HT-29 (cell line): ENCODE results near the gene DLGAP4. TPM values are rescaled to one million over a fixed set of nuclear protein-coding genes. Genes with fewer than 3 reads are reported as not detected.
"Not testable (repeated sequence)": the region's sequence is repeated elsewhere in the genome, so short reads cannot be mapped to it uniquely, and the experiment has no call there.

Source experiments
- DNase-seq: peaks from one replicate; pipeline ENCODE4 v3.0.0-alpha.2; 2015; ENCODE audit warnings: low spot score
- total RNA-seq: library from RNA; depleted of rRNA; stranded (reverse); fragments of >200 nt; shearing (Covaris generic); gene quantifications from 2 replicates; pipeline ENCODE4 v1.2.3, GENCODE V29; 2014

The DLGAP4 gene
- total RNA-seq, 1 experiment from 2014 or later, result 37.0 TPM

DNA sequence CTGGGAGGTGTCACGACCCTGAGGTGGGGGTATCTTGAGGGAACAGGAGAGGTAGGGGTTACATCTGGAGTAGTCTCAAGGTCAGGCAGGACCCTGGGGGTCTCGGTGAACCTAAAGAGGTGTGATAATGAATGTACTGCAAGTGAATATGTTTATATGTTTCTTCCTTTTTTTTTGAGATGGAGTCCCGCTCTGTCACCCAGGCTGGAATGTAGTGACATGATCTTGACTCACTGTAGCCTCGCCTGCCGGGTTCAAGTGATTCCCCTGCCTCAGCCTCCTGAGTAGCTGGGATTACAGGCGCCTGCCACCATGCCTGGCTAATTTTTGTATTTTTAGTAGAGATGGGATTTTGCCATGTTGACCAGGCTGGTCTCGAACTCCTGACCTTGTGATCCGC lies 168.9 kb downstream of the DLGAP4 start:
- not testable (repeated sequence) for DNase-seq

DNA sequence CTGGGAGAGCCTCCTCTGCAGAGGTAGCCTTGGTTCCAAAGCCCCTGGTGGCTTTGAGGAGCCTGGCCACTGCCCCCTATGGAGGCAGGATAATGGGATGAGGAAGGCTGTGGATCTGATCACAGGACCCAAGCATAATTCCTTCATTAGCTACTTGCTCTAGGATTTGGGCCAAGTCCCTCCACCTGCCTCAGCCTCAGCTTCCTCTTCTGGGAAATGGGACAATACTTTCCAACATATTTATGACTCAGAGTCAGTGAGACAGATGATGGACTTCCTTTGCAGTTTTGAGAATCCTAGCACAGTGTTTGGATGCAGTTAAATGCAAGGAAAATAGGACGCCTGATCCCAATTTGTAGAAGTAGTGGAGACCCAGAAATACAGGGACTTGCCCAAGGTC lies 171.3 kb downstream of the DLGAP4 start:
- DNase-seq, result no peak

DNA sequence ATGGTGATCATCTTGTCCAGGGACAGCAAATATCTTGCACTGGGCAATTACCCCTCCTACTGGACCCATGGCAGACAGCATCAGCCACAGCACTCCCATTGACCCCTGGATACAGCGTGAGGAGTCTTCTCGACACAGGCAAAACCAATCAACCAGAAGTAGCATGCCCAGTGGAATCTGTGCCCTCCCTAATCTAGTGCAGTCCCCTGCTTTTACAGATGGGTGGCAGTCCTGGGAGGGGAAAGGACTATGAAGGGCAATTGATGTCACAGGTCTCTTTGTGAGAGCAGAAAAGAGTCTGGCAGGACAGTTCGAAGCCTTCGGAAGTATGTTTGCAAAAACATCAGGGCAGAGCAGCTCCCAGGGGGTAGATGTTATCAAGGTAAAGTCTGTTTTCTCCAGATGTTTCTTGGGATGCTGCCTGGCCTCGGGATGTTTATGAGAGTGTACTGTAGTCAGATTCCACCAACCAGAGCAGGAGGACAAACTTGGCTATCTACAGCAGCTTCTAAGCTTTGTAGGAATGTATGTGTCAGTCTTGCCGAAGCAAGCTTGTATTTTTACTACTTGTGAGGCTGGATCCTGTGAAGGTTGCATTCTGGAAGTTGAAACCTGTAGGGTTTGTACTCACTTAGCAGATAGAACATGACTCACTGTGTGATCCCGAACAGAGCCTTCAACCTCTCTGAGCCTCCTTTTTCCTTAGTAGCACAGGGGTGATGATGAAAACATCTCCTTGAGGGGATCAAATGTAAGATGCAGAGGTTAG lies 172.2 kb downstream of the DLGAP4 start:
- no peak for DNase-seq

DNA sequence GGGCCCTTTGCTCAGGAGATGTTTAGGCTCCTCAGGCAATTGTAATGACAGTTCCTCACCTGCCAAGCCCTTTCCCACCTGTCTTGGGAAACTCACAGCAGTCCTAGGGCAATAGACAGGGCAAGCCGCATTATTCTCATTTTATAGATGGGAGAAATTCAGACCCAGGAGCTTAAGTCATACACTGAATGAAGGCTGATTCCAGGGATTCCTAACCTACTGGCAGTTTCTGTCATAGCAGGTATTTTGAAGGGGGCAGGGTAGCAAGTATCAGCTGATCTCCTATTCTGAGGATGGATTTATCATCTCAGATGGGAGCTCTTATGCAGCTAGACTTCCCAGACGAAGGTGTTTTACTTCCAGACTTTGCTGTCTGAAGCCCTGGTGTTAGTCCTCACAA lies 173.8 kb downstream of the DLGAP4 start:
- DNase-seq, result no peak

DNA sequence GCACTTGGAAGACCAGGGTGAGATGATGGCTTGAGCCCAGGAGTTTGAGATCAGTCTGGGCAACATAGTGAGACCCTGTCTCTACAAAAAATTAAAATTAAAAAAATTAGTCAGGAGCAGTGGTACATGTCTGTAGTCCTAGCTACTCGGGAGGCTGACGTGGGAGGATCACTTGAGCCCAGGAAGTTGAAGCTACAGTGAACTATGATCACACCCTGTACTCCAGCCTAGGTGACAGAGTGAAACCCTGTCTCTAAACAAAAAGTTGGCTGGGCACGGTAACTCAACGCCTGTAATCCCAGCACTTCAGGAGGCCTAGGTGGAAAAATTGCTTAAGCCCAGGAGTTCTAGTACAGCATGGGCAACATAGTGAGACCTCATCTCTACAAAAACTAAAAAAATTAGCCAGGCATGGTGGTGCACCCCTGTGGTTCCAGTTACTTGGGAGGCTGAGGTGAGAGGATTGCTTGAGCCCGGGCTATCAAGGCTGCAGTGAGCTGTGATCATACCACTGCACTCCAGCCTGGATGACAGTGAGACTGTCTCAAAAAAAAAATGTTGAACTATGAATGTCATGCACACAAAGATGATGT lies 174.4 kb downstream of the DLGAP4 start:
- no peak for DNase-seq

DNA sequence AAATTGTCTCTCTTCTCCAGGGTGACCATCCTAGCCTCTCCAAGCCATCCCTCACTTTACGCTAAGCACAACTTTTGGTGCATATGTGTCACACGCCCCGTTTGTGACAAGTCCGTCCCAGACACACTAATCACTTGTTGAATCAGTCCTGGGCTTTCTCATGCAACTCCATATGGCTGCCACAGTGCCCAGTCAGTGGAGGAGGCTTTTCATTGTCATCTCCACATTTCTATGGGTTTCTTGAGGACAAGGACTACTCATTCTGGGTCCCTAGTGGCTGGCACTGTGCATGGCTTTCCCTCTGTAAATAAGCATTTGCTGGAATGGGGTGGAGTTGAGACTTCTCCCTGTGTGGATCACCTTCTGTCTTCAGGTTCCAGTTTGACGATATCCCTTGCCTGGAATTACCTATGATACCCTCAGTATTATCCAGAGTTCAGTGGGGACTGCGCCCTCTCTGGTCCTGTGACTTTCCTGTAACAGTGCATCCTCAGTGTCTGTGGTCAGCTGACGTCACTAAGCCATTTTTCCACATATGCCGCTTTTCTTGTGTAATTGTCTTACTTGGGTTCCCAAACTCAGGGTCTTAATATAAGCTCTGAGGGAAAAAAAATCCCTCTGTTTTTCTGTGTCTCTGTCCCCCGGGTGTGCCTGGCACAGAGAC lies 175.4 kb downstream of the DLGAP4 start:
- peak; percentile 40 for DNase-seq

DNA sequence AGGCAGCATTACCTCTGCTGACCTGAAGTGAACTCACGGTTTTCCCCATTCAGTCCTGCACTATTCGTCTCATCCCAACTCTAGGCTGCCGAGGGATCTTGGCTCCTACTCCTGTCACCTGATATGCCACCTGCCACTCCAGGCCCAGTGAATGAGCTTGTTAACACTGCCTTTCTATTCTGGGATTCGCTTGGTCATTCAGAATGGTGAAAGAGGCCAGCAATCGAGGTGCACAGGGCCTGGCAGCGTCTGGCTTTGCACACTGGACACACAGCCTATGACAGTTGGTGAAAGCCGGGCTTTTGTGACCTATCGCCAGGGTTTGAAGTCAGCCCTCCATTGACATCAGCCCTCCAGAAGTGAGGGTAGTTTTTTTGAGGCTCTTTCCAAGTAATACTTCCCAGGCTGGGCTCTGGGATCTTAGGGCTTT lies 175.9 kb downstream of the DLGAP4 start:
- no peak for DNase-seq

DNA sequence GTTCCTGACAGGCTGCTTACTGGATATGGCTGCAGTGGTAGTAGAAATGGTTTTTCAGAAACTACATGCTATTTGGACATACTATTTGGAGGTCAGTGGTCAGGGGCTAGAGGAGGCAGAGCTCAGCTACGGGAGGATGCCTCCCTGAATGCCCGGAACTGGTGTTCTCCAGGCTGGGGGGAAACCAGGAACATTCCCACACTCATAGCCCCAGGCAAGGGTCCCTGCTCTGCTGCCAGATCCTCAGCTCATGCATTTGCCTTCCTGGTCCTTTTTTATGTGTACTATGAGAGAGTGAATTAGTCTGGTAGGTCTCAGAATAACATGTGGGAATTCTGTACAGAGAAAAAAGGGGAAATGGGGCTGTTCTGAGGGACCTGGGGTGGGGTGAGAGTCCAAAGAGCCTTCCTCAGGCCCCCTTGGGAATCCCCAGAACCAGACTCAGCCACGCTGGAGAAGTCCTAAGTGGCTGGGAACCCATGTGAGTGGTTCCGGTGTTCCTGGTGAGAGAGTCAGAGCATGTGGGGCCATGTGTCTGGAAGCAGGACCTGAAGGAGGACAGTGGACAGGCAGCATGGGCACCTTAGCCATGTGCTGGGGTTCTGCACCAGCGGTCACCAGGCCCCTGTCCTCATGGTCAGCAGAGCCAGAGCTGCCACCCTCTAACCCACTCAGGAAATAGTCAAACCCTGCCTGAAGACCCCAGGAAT lies 177.2 kb downstream of the DLGAP4 start:
- no peak for DNase-seq

DNA sequence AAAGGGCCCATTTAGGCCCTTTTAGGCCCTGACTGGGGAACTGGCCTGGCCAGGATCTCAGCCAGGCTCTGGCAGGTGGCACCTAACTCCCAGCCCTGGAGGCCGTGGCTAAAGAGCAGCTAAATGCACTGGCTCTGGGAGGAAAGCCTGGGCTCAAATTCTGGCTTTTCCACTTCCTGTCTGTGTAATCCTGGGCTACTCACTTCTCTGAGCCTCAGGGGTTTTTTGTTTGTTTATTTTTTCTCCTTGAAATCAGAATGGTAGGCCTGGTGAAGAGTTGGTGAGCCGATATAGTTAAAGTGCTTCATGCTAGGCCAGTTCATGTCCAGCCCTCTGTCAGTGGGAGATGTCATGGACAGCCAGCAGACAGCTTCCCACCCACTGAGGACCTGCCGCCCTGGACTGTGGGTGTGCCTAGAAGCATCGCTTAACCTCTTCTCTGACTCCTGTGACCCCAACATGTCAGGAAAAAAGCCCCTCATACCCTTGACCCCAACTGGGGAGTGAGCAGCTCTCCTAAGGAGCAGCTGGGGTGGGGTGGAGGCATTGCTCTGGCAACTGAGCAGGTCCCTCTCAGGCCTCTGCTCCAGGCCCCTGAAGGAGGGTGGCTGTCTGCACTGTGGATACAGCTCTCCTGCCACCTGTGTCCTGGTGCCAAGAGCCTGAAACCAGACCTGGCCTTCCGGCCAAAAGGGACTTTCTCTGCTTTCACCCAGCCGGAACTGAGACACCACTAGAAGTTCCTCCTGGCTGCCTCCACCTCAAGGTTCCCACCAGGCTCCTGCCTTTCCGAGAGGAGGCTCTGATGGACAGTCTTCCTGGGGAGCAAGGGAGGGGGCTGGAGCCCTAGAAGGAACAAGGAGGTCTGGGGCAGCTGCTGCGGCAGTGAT lies 178.0 kb downstream of the DLGAP4 start:
- DNase-seq, result no peak

DNA sequence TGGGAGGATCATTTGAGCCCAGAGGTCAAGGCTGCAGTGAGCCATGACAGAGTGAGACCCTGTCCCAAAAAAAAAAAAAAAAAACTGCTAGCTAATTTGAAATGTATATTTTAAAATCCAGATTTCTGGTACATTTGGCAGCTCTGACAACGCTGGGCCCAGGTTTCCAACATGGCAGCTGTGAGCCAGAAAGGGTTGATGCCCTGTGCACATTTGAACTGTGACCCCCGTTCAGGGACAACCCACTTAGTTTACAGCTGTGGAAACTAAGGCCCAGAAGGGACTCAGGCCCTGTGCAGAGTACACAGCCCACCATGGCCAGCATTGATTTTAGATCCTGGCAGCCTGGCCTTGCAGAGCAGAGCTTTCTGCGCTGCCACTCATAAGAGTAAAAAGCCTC lies 179.1 kb downstream of the DLGAP4 start:
- DNase-seq, result no peak

DNA sequence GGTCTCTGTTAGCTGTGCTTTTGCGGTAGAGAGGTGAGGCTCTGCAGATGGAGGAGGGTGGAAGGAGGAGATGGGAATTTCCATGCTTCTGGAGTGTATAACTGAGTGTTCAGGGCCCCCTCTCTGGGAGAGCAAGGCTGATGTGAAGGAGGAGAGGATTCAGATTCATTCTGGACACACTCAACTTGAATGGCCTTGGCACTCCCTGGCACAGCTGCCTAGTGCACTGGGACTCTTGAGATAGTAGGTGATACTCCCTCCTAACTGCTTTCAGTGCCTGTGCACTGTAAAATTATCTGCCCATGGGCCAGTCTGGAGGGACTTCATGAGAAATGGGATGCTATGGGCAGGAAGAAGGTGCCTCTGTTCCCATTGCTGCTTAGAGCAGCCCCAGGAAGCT lies 180.9 kb downstream of the DLGAP4 start:
- no peak for DNase-seq

DNA sequence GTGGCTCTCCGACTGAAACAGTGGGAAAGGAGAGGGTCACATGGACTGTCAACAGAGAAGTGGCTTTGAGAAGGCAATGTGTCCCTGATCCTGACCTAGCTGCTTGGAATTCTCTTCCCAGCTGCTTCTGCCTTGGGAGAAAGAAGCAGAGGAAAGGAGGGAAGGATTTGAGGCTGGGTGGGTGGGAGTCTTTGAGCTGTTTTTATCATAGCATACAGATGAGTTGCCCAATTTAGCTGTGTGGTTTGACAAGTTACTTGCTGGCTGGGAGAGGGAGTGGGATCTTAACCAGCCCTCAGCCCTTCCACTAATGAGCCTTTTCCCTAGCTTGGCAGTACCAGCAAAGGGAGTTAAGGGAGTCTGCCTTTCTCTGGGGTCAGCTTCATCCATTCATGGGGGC lies 184.1 kb downstream of the DLGAP4 start:
- DNase-seq, result no peak

DNA sequence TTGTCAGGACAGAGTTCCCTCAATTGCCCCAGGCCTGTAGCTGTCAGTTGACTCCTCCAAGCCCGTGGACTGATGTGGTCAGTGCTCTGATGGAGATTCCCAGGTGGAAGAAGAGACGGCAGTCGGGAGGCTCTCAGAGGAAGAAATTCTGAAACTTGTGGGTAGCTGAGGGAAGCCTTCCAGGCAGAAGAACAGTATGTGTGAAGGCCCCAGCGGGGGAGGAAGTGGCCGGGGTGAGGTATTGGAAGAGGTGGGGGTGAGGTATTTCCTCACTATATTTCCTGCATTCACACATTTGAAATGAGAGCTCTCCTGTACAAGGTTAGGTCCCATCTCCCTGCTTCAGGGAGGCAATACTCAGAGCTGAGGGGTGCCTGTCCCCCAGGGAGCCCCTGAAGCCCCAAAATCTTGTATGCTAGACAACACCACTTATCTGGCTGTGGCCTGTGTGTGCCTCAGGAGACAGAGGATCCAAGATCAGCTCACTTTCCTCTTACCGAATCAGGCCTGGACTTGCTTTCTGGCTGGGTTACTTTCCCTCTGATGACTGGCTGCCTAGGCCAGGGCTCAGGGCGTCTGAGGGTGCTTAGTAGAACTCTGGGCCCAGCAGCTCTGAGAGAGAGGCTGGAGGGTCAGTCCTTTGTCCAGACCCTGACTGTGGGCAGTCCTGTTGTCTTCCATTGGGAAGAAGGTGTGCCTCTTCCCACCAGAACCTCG lies 185.9 kb downstream of the DLGAP4 start:
- no peak for DNase-seq

DNA sequence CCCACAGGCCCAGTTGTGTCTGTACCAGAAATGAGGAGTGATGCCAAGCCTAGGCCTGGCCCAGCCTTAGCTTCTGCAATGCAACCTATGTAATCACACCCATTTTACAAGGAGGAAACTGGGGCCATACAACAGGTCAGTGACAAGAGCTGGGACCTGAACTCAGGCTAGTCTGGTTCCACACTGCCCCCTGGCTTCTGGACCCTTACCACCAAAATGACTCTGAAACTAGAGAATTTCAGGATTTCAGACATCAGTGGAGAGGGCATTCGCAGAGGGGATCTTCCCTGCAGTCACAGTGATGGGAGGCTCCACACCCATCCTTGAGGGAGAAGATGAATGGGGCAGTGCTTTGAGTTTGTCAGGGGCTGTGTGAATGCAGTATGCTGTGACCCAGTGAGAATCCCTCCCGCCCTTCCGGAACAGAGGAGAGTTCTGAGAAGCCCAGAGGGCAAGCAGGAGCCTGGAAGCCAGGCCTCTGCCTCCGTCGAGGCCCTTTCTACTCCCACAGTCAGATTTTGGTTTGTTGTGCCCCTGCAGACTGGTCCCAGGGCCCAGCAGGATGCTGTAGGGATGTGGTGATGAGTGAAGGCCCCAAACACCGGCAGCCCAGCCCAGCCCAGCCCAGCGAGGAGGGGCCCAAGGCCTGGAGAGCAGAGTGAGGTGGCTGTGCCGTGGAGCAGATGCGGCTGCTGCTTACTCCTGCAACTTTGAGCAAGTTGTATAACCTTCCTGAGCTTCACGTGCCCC lies 187.1 kb downstream of the DLGAP4 start:
- no peak for DNase-seq

DNA sequence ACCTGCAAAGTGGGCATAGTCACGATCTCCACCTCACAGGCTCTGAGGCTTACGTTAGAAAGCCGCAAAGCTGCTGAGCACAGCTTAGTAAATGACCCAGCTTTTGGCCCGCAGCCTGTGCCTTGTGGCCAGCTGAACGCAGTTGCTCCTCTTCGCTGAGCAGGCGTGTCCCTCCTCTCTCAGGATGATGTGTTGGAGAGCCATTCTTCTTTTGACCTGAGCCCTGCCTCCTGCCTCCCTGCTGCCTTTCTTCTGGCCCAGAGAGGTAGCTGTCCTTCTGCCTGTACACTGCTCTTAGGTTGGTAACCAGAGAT lies 187.6 kb downstream of the DLGAP4 start:
- DNase-seq, result no peak

DNA sequence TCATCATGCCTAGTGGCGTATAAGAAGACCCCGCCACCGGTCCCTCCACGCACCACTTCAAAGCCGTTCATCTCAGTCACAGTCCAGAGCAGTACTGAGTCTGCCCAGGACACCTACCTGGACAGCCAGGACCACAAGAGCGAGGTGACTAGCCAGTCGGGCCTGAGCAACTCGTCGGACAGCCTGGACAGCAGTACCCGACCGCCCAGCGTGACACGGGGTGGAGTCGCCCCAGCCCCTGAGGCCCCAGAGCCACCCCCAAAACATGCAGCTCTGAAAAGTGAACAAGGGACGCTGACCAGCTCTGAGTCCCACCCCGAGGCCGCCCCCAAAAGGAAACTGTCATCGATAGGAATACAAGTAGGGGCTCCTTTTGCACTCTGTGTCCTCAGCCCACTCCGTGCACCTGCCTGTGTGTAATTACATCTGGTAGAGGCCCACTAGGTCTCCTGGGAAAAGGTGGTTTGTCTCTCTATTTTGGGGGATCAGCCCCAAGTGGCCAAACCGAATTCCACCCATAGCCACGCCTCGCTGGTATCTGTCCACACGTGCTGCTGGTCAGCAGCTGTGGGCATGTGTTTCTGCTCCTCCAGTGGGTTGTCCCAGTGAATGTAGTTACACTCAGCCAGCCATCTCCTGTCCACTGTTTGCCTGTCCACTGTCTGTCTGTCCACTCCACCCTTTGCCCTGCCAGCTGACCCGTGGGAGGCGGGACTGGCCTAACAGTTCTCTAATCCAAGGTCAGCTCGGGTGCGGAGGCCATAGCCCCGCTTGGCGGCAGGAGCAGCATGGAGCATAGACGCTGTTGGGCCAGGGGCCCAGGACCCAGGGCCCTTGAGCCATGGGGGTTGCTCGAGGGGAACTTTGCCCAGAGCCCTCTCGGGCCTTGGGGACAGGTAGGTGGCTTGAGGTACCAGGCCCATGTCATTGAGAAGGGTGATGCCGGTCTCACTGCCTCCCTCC lies 190.8 kb downstream of the DLGAP4 start:
- no peak for DNase-seq

DNA sequence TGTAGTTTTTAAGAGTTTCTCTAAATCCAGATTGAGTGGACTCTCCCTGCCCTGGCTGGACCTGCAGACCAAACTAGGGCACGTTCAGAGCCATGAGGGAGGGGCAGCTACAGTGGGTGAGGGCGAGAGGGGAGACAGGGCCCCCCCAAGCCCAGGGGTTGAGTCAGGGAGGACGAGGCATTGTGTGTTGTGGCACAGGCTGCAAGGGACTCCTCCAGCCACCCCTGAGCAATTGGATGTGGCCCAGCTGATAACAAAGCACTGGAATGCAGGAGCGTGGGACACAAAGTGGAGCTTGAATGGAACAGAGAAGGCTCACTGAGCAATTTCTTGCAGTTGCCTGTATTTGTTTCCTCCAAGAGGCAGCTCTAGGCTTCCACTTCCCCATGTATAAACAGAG lies 191.7 kb downstream of the DLGAP4 start:
- no peak for DNase-seq

DNA sequence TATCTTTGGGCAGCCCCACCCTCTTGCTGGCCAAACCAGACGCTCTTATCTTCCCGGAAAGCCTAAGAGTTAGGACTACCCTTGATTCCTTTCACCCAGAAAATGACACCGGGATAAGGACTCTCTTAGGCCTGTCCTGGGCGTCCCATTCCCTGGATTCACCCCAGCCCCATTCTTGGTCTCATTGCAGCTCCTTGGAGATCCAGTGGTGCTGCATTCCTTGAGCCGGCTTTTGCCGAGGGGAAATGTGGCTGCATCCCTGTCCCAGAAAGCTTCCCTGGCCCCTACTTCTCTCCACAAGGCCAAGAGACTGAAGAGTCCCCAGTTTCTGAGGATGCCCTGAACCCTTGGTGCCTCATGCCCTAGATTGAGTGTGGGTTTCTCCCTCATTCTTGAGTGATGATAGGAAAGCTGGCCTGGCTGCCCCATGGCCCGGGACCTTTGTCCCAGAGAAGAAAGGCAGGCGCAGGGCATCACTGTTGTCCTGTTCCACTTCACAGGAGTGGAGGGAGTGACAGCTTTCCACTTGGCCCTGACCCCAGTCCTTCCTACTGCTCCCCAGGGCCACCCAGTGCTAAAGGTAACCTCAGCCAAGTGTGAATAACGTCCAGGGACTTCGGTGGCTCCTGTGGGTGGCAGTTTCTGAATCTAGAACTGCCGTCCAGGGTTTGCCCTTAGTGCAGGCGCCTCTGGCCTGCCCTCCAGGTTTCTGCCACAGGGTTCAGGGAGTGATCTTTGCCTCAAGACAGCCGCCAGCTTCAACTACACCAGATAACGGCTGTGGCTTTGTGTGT lies 192.4 kb downstream of the DLGAP4 start:
- DNase-seq, result no peak
